Activated naive CD8-positive, alpha-beta T cell treated with anti-CD3 and anti-CD28 coated beads for 36 hours (primary cell): Measurements from ENCODE around the gene GAGE12F. TPM values are rescaled to one million over a fixed set of nuclear protein-coding genes. Genes with fewer than 3 reads are reported as not detected.

Experiments used
- total RNA-seq, 2 experiments: library from RNA; stranded (reverse); gene quantifications; one replicate each; pipeline ENCODE4 v1.2.3, GENCODE V29; 2021

Gene GAGE12F
- total RNA-seq, 2 experiments from 2014 or later, result not detected

Other genes with a start within 250 kb of the GAGE12F start
- gene GAGE12J, start 238.8 kb upstream of the GAGE12F start, total RNA-seq, result not detected
- gene GAGE13, start 229.3 kb upstream of the GAGE12F start, total RNA-seq, result not detected
- not detected for gene GAGE12C, start 28.7 kb upstream of the GAGE12F start, total RNA-seq
- not detected for gene GAGE12D, start 19.1 kb upstream of the GAGE12F start, total RNA-seq
- gene GAGE12E, start 9.6 kb upstream of the GAGE12F start, total RNA-seq, result not detected
- gene GAGE12G, start 9.6 kb downstream of the GAGE12F start, total RNA-seq, result not detected
- not detected for gene GAGE12H, start 19.1 kb downstream of the GAGE12F start, total RNA-seq
- gene GAGE2A, start 28.7 kb downstream of the GAGE12F start, total RNA-seq, result not detected
- not detected for gene GAGE1, start 38.2 kb downstream of the GAGE12F start, total RNA-seq
- not detected for gene PAGE1, start 135.1 kb downstream of the GAGE12F start, total RNA-seq